C1 segment of cervical spinal cord (tissue), 14 donors: Measurements from ENCODE around the gene PEX13.
"Not testable (repeated sequence)": the region's sequence is repeated elsewhere in the genome, so short reads cannot be mapped to it uniquely, and the experiment has no call there.

ENCODE experiments used
- DNase-seq, 14 donors: peaks; one replicate each; lab custom pipeline; 2025; lab: John Stamatoyannopoulos, UW

Gene PEX13

GRCh38 chr2:61006486-61007105 lies 10.9 kb upstream of the PEX13 start:
- no peak for DNase-seq

- no peak for DNase-seq
Measured at GRCh38 chr2:61009355-61009754, 8.2 kb upstream of the PEX13 start.

GRCh38 chr2:61011678-61012077 lies 5.8 kb upstream of the PEX13 start:
- DNase-seq = no peak

GRCh38 chr2:61012303-61012702 lies 5.2 kb upstream of the PEX13 start:
- DNase-seq = not testable (repeated sequence)

GRCh38 chr2:61013382-61013781 lies 4.1 kb upstream of the PEX13 start:
- DNase-seq = no peak

- DNase-seq = no peak
Measured at GRCh38 chr2:61014763-61015162, 2.8 kb upstream of the PEX13 start.

- DNase-seq = no peak
Measured at GRCh38 chr2:61015976-61016375, 1.5 kb upstream of the PEX13 start.

GRCh38 chr2:61016392-61017002 lies 1.0 kb upstream of the PEX13 start:
- DNase-seq = peak in 1 of 14 donors; percentile 36

- DNase-seq = peak; percentile 48 to 97 (median 88)
Measured at GRCh38 chr2:61017003-61017555, 441 bp upstream of the PEX13 start.

- DNase-seq = no peak
Measured at GRCh38 chr2:61018318-61018755, 817 bp downstream of the PEX13 start.

GRCh38 chr2:61018798-61019197 lies 1.3 kb downstream of the PEX13 start:
- DNase-seq = no peak

GRCh38 chr2:61021228-61021660 lies 3.7 kb downstream of the PEX13 start:
- DNase-seq = no peak

- no peak for DNase-seq
Measured at GRCh38 chr2:61023670-61024069, 6.2 kb downstream of the PEX13 start.

- DNase-seq = no peak
Measured at GRCh38 chr2:61029533-61029932, 12.0 kb downstream of the PEX13 start.

GRCh38 chr2:61034592-61034991 lies 17.1 kb downstream of the PEX13 start:
- DNase-seq = not testable (repeated sequence)

- DNase-seq = not testable (repeated sequence)
Measured at GRCh38 chr2:61036643-61037042, 19.1 kb downstream of the PEX13 start.

- no peak for DNase-seq
Measured at GRCh38 chr2:61042807-61043206, 25.3 kb downstream of the PEX13 start.

GRCh38 chr2:61044636-61045035 lies 27.1 kb downstream of the PEX13 start:
- DNase-seq = no peak

GRCh38 chr2:61045226-61045625 lies 27.7 kb downstream of the PEX13 start:
- DNase-seq = no peak

GRCh38 chr2:61045999-61046398 lies 28.5 kb downstream of the PEX13 start:
- DNase-seq = no peak

- DNase-seq = no peak
Measured at GRCh38 chr2:61055557-61055956, 38.0 kb downstream of the PEX13 start.

- DNase-seq = no peak
Measured at GRCh38 chr2:61057562-61057961, 40.0 kb downstream of the PEX13 start.

GRCh38 chr2:61059382-61059781 lies 41.9 kb downstream of the PEX13 start:
- DNase-seq = no peak
